HepG2 (cell line): ENCODE results near the gene CHRNG. TPM values are rescaled to one million over a fixed set of nuclear protein-coding genes. Genes with fewer than 3 reads are reported as not detected.

Experiments used
- ATAC-seq: fragments of 200-7000 bp; cut with Tn5 transposase; 3 replicates; pipeline ENCODE4 v1.9.1; 2020; ENCODE audit warnings: mild to moderate bottlenecking, moderate library complexity
- BruUV-seq: library from RNA; stranded (reverse); fragments of 400-500 nt; replicated peaks from 2 replicates; lab custom pipeline; 2021; lab: Mats Ljungman, UMichigan
- CTCF ChIA-PET: fragments of 300-600 bp; formaldehyde crosslinking; extraction: SDS; loops from one replicate; lab custom pipeline; 2021; ENCODE audit warnings: low total read pairs, inconsistent platforms, low intra/inter-chr PET ratio; lab: Yijun Ruan, JAX
- POLR2A ChIA-PET: fragments of 350-600 bp; sonication (Branson Sonifier 250); formaldehyde crosslinking; loops from one replicate; lab custom pipeline; 2020; ENCODE audit warnings: antibody characterized with exemption, inconsistent platforms; lab: Yijun Ruan, JAX
- DNase-seq: peaks from one replicate; pipeline ENCODE4 v3.0.0-alpha.2; 2015; ENCODE audit warnings: low spot score
- FAIRE-seq: peaks from 3 replicates; lab custom pipeline; 2011; peaks lifted over from hg19 to GRCh38; lab: Jason Lieb, UNC
- H2AFZ ChIP-seq: one replicate; pipeline ENCODE4 v1.6.1; 2011; ENCODE audit warnings: low read length, inconsistent platforms
- H3K27ac ChIP-seq: fragments of 300-600 bp; 3 replicates; pipeline ENCODE4 v1.8.0; 2011; ENCODE audit warnings: mixed run types, mild to moderate bottlenecking, mixed read lengths, low read length, inconsistent platforms; ENCODE audit not compliant: insufficient read depth; ENCODE audit errors: extremely low read length
- H3K27me3 ChIP-seq, 2 experiments: fragments of 200-600 bp in 1 of 2; 2 replicates in 1 of 2; 3 replicates in 1 of 2; pipeline versions ENCODE4 v1.6.0 to v1.8.0; 2011; ENCODE audit warnings: low read length in 2 of 2, mild to moderate bottlenecking in 2 of 2, moderate library complexity in 2 of 2, inconsistent platforms in 1 of 2; ENCODE audit not compliant: insufficient read depth in 2 of 2, control insufficient read depth in 1 of 2
- H3K36me3 ChIP-seq, 2 experiments: fragments of 200-600 bp in 1 of 2; replicated peaks in 1 of 2; 2 replicates in 1 of 2; 3 replicates in 1 of 2; pipeline versions ENCODE4 v1.5.1 to v1.8.0; 2011; ENCODE audit warnings: low read length in 2 of 2, inconsistent platforms in 1 of 2; ENCODE audit not compliant: insufficient read depth in 2 of 2, control insufficient read depth in 1 of 2
- H3K4me1 ChIP-seq: 2 replicates; pipeline ENCODE4 v1.5.1; 2012; ENCODE audit warnings: low read length, inconsistent platforms; ENCODE audit not compliant: insufficient read depth
- H3K4me2 ChIP-seq: 2 replicates; pipeline ENCODE4 v1.6.0; 2011; ENCODE audit warnings: low read depth, low read length, inconsistent platforms
- H3K4me3 ChIP-seq, 3 experiments: fragments of 200-600 bp in 1 of 3; sonication (generic), shearing (Covaris generic) in 1 of 3; replicated peaks in 1 of 3; 2 replicates each; pipeline ENCODE4 v1.5.1; 2011 to 2016; ENCODE audit warnings: low read length in 3 of 3, inconsistent platforms in 2 of 3, low read depth in 2 of 3, mild to moderate bottlenecking in 2 of 3, control low read depth in 1 of 3, mixed read lengths in 1 of 3; ENCODE audit not compliant: insufficient read depth in 1 of 3
- H3K79me2 ChIP-seq: one replicate; pipeline ENCODE4 v1.6.1; 2011; ENCODE audit warnings: low read length, inconsistent platforms; ENCODE audit not compliant: insufficient read depth
- H3K9ac ChIP-seq: 2 replicates; pipeline ENCODE4 v1.6.0; 2011; ENCODE audit warnings: mild to moderate bottlenecking, low read depth, low read length, inconsistent platforms; ENCODE audit not compliant: insufficient read depth
- H3K9me3 ChIP-seq: 2 replicates; pipeline ENCODE4 v1.5.1; 2012; ENCODE audit warnings: mild to moderate bottlenecking, low read length
- H4K20me1 ChIP-seq: 2 replicates; pipeline ENCODE4 v1.6.0; 2011; ENCODE audit warnings: inconsistent platforms, mild to moderate bottlenecking, low read length, moderate library complexity; ENCODE audit not compliant: insufficient read depth
- AGO2 ChIP-seq: fragments of 200-400 bp; formaldehyde crosslinking; optimal IDR thresholded peaks from 2 replicates; pipeline ENCODE3; 2017; ENCODE audit warnings: mild to moderate bottlenecking, low read depth, low read length, moderate library complexity
- CTCF ChIP-seq: sonication (generic); formaldehyde crosslinking; IDR thresholded peaks from 2 replicates; pipeline ENCODE4 v1.5.0; 2020; ENCODE audit warnings: mild to moderate bottlenecking, missing genetic modification reagents, moderate library complexity
- ISL2 ChIP-seq: sonication (generic); formaldehyde crosslinking; IDR thresholded peaks from 2 replicates; pipeline ENCODE4 v1.5.0; 2020; ENCODE audit warnings: missing genetic modification reagents
- KDM2A ChIP-seq: sonication (generic); formaldehyde crosslinking; IDR thresholded peaks from 2 replicates; pipeline ENCODE4 v1.4.0; 2020; ENCODE audit warnings: low read depth, missing genetic modification reagents, borderline replicate concordance
- MAF1 ChIP-seq: sonication (generic); formaldehyde crosslinking; IDR thresholded peaks from 2 replicates; pipeline ENCODE4 v1.5.0; 2020; ENCODE audit warnings: missing genetic modification reagents, borderline replicate concordance
- NR2F2 ChIP-seq: IDR thresholded peaks from 2 replicates; pipeline ENCODE4 v1.6.1; 2012; ENCODE audit warnings: low read depth, inconsistent platforms, borderline replicate concordance
- POLR2G ChIP-seq: fragments of 200-400 bp; formaldehyde crosslinking; IDR thresholded peaks from 2 replicates; pipeline ENCODE4 v1.6.1; 2018; ENCODE audit warnings: mild to moderate bottlenecking, low read depth, low read length, moderate library complexity
- SALL1 ChIP-seq: sonication (generic); formaldehyde crosslinking; IDR thresholded peaks from 2 replicates; pipeline ENCODE4 v1.8.0; 2022; ENCODE audit warnings: mild to moderate bottlenecking, missing genetic modification reagents
- SMAD1 ChIP-seq: sonication (generic); formaldehyde crosslinking; IDR thresholded peaks from 2 replicates; pipeline ENCODE4 v1.4.0; 2020; ENCODE audit warnings: missing genetic modification reagents, low read depth, mild to moderate bottlenecking, borderline replicate concordance
- TBP ChIP-seq: sonication (generic); formaldehyde crosslinking; IDR thresholded peaks from 2 replicates; pipeline ENCODE4 v1.5.0; 2020; ENCODE audit warnings: missing genetic modification reagents
- THRA ChIP-seq: sonication (generic); formaldehyde crosslinking; IDR thresholded peaks from 2 replicates; pipeline ENCODE4 v1.4.0; 2020; ENCODE audit warnings: missing genetic modification reagents, borderline replicate concordance
- WIZ ChIP-seq: sonication (generic); formaldehyde crosslinking; IDR thresholded peaks from 2 replicates; pipeline ENCODE4 v1.5.1; 2020; ENCODE audit warnings: mild to moderate bottlenecking, missing genetic modification reagents
- ZMAT3 ChIP-seq: sonication (generic); formaldehyde crosslinking; conservative IDR thresholded peaks from 2 replicates; pipeline ENCODE4 v1.7.0; 2021; ENCODE audit warnings: missing genetic modification reagents
- ZNF34 ChIP-seq: sonication (generic); formaldehyde crosslinking; IDR thresholded peaks from 2 replicates; pipeline ENCODE4 v1.4.0; 2020; ENCODE audit warnings: mild to moderate bottlenecking, missing genetic modification reagents, borderline replicate concordance
- ZNF350 ChIP-seq: sonication (generic); formaldehyde crosslinking; IDR thresholded peaks from 2 replicates; pipeline ENCODE4 v1.4.0; 2020; ENCODE audit warnings: mild to moderate bottlenecking, low read depth, missing genetic modification reagents, borderline replicate concordance
- ZNF496 ChIP-seq: sonication (generic); formaldehyde crosslinking; IDR thresholded peaks from 2 replicates; pipeline ENCODE4 v1.8.1; 2023; ENCODE audit warnings: mild to moderate bottlenecking, moderate library complexity, missing genetic modification reagents; ENCODE audit not compliant: insufficient replicate concordance
- ZNF552 ChIP-seq: sonication (generic); formaldehyde crosslinking; IDR thresholded peaks from 2 replicates; pipeline ENCODE4 v1.9.0; 2022; ENCODE audit warnings: missing genetic modification reagents, mild to moderate bottlenecking, borderline replicate concordance
- ZNF660 ChIP-seq: sonication (generic); formaldehyde crosslinking; IDR thresholded peaks from 2 replicates; pipeline ENCODE4 v1.5.1; 2020; ENCODE audit warnings: mild to moderate bottlenecking, low read depth, missing genetic modification reagents, borderline replicate concordance
- ZNF768 ChIP-seq: sonication (generic); formaldehyde crosslinking; IDR thresholded peaks from 2 replicates; pipeline ENCODE4 v1.4.0; 2020; ENCODE audit warnings: missing genetic modification reagents
- ZNF782 ChIP-seq: sonication (generic); formaldehyde crosslinking; IDR thresholded peaks from 2 replicates; pipeline ENCODE4 v1.4.0; 2020; ENCODE audit warnings: missing genetic modification reagents, mild to moderate bottlenecking, borderline replicate concordance
- WGBS: methylation state at CpG from one replicate; pipeline ENCODE4 v1.1.6; 2017; ENCODE audit warnings: low lambda C conversion rate; 5-methylcytosine and 5-hydroxymethylcytosine counted together
- in situ Hi-C: cut with HindIII; loops from 2 replicates; pipeline ENCODE4 v1.10.0; 2017; ENCODE audit warnings: low pct_unique_long_range_greater_than_20kb; ENCODE audit not compliant: extremely low pct_ligation_motif_present
- intact Hi-C: fragments of 100-400 bp; cut with micrococcal nuclease; formaldehyde crosslinking; loops from one replicate; pipeline ENCODE4 v1.10.0; 2022; ENCODE audit not compliant: unreplicated experiment
- polyA plus RNA-seq, 8 experiments: library from polyadenylated mRNA; depleted of rRNA in 3 of 8; stranded (reverse) in 7 of 8; unstranded in 1 of 8; fragments of >200 nt; fragmentation: Illumina TruSeq in 4 of 8; extraction: Trizol in 4 of 8; gene quantifications; 2 replicates each; pipeline versions ENCODE4 v1.2.1 to v1.2.3, GENCODE V29; 2011 to 2016; ENCODE audit warnings: low read depth in 4 of 8, missing spikeins in 1 of 8, mixed read lengths in 1 of 8; ENCODE audit not compliant: insufficient read depth in 1 of 8
- total RNA-seq, 5 experiments: library from RNA; depleted of rRNA; stranded (reverse); fragments of >200 nt; fragmentation: Illumina TruSeq; extraction: Trizol; gene quantifications; 2 replicates each; pipeline ENCODE4 v1.2.3, GENCODE V29; 2016; ENCODE audit warnings: low read depth in 1 of 5
- TF ChIP-seq, protein P1 (sequence below), 2 experiments: fragments of 450-650 bp in 1 of 2; sonication (generic) in 1 of 2; formaldehyde crosslinking; IDR thresholded peaks; 2 replicates each; pipeline versions ENCODE4 v1.5.0 to v1.8.0; 2020 to 2022; ENCODE audit warnings: mild to moderate bottlenecking in 1 of 2, missing genetic modification reagents in 1 of 2

The CHRNG gene
- total and polyA plus RNA-seq, 2 of the 13 experiments (the other 11 are each of a cell fraction or from before 2014, with no cell fraction given): not detected

DNA sequence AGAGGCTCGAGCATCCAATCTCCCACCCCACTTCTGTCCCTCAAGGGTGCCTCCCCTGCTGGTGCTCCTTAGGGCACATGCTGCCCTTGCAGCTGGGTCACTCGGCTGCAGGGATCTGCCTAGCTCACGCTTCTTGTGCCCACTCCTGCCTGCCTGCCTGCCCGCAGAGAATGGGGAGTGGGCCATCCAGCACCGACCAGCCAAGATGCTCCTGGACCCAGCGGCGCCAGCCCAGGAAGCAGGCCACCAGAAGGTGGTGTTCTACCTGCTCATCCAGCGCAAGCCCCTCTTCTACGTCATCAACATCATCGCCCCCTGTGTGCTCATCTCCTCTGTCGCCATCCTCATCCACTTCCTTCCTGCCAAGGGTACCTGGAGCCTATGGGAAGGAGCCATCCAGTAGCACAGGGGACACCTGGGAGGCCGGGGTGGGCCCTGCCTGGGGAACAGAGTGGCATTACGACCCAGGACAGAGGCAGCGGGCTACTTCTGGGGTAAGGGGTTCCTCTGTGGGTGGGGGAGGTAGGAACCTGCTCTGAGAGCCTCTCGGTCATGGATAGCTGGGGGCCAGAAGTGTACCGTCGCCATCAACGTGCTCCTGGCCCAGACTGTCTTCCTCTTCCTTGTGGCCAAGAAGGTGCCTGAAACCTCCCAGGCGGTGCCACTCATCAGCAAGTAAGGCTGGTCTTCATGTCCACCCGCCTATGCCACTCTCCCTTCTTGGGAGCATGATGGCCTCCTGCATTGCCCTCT, 3.4 kb downstream of the CHRNG start:
- H3K36me3 ChIP-seq: peaks cover 4 to 8% of the 10 kb centered on the region in 2 experiments; a peak in 4 of 5 replicates
- in situ Hi-C loops: no loop called here
- intact Hi-C loops: no loop called here
- no peak for TF ChIP-seq CTCF (CRISPR knock-in tag)
- TF ChIP-seq WIZ: no peak
- no peak for TF ChIP-seq NR2F2
- TF ChIP-seq MAF1 (CRISPR knock-in tag): no peak
- no peak for TF ChIP-seq TBP
- no peak for TF ChIP-seq ZMAT3
- TF ChIP-seq ZNF34 (CRISPR knock-in tag): no peak
- peak; percentile 46; the same call in 1 of the 2 replicates for TF ChIP-seq POLR2G
- TF ChIP-seq, protein P1, sequence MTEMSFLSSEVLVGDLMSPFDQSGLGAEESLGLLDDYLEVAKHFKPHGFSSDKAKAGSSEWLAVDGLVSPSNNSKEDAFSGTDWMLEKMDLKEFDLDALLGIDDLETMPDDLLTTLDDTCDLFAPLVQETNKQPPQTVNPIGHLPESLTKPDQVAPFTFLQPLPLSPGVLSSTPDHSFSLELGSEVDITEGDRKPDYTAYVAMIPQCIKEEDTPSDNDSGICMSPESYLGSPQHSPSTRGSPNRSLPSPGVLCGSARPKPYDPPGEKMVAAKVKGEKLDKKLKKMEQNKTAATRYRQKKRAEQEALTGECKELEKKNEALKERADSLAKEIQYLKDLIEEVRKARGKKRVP (CRISPR knock-in tag; IDR thresholded peaks at IDR 0.05): no peak
- no peak for TF ChIP-seq THRA
- no peak for TF ChIP-seq ZNF660
- TF ChIP-seq SALL1 (CRISPR knock-in tag): peak; percentile 36; the same call in 1 of the 2 replicates
- no peak for TF ChIP-seq ZNF552 (CRISPR knock-in tag)
- TF ChIP-seq ZNF782 (CRISPR knock-in tag): no peak
- TF ChIP-seq ZNF496 (CRISPR knock-in tag): no peak
- TF ChIP-seq KDM2A (CRISPR knock-in tag): peak; percentile 51; the same call in 1 of the 2 replicates
- TF ChIP-seq SMAD1 (CRISPR knock-in tag): 0 out of 2 replicates have a peak, but pooled peaks have one; percentile 36
- TF ChIP-seq ZNF768: 0 out of 2 replicates have a peak, but pooled peaks have one; percentile 24
- TF ChIP-seq AGO2: peak; percentile 94
- no peak for TF ChIP-seq ISL2
- no peak for TF ChIP-seq ZNF350 (CRISPR knock-in tag)

More for the DNA sequence above, 3.4 kb downstream of the CHRNG start:
- Histone ChIP-seq H3K9me3 (no peaks in the 10 kb centered on the region), H3K4me3 (no peak overlapping the region), H3K4me2 (no peak overlapping the region), H2AFZ (no peak overlapping the region), H3K27ac (no peak overlapping the region), H3K9ac (no peak overlapping the region), H3K4me1 (peaks cover 11% of the 10 kb centered on the region; the same call in 1 of the 2 replicates), H4K20me1 (no peaks in the 10 kb centered on the region; the same call in 1 of the 2 replicates), H3K79me2 (peaks cover 4% of the 10 kb centered on the region), H3K27me3 (no peaks in the 10 kb centered on the region; a peak in 1 of 5 replicates)
- no peak for ATAC-seq
- BruUV-seq: no TSS peak
- no peak for FAIRE-seq
- no peak for DNase-seq
- 92% methylated on average over 20 of the region's 20 CpGs for WGBS
- ChIA-PET CTCF (no interaction called here), POLR2A (no interaction called here)
